ENCODE measurements around the gene VCY1B.
"Not testable (repeated sequence)": the region's sequence is repeated elsewhere in the genome, so short reads cannot be mapped to it uniquely, and the experiment has no call there.

The VCY1B gene

GRCh38 chrY:14055927-14056326, at the start of gene VCY1B:
Gene VCY1B (plus strand): TSS chrY:14056227. CDS start chrY:14056290, 63 bp downstream.
- not testable (repeated sequence) for H3K4me3 ChIP-seq (ENCODE audit: low read depth, low read length)

- H3K4me3 ChIP-seq (ENCODE audit: low read depth, low read length): not testable (repeated sequence)
Observed at GRCh38 chrY:14011916-14012315, 44.1 kb upstream of the VCY1B start.

- not testable (repeated sequence) for H3K4me3 ChIP-seq (ENCODE audit: low read depth, low read length)
Observed at GRCh38 chrY:14030395-14030794, 25.6 kb upstream of the VCY1B start.

GRCh38 chrY:14085877-14086276, 29.9 kb downstream of the VCY1B start:
- no peak for TF ChIP-seq CTCF (IDR thresholded peaks at IDR 0.05; ENCODE audit: borderline replicate concordance, insufficient read depth, low read depth, low read length)
- no peak overlapping the region for H3K4me3 ChIP-seq (ENCODE audit: low read depth, low read length)

All from GM12875 (cell line).